ENCODE results near the gene CCDC88A.

The CCDC88A gene

GRCh38 chr2:55437515-55438390 is 18.1 kb upstream of the CCDC88A start:
- no peak for DNase-seq (ENCODE audit: low read depth)
- no peak for TF ChIP-seq CTCF (conservative IDR thresholded peaks at IDR 0.05; ENCODE audit: low read depth, low read length)

GRCh38 chr2:55431982-55432627 is 12.4 kb upstream of the CCDC88A start:
- DNase-seq (ENCODE audit: low read depth), result no peak
- peak; percentile 71 for TF ChIP-seq CTCF (conservative IDR thresholded peaks at IDR 0.05; ENCODE audit: low read depth, low read length)
- no peak overlapping the region for H3K4me3 ChIP-seq (ENCODE audit: low read length)

More at GRCh38 chr2:55437515-55438390, 18.1 kb upstream of the CCDC88A start:
- no peak overlapping the region for H3K4me3 ChIP-seq (ENCODE audit: low read length)

GRCh38 chr2:55430211-55430975 is 10.7 kb upstream of the CCDC88A start:
- TF ChIP-seq CTCF (conservative IDR thresholded peaks at IDR 0.05; ENCODE audit: low read depth, low read length), result no peak

GRCh38 chr2:55428258-55428657 is 8.6 kb upstream of the CCDC88A start:
- no peak for TF ChIP-seq CTCF (conservative IDR thresholded peaks at IDR 0.05; ENCODE audit: low read depth, low read length)
- DNase-seq (ENCODE audit: low read depth), result no peak
- no peak overlapping the region for H3K4me3 ChIP-seq (ENCODE audit: low read length)

More at GRCh38 chr2:55430211-55430975, 10.7 kb upstream of the CCDC88A start:
- DNase-seq (ENCODE audit: low read depth), result no peak
- H3K4me3 ChIP-seq (ENCODE audit: low read length), result no peak overlapping the region

GRCh38 chr2:55425431-55425831 is 5.8 kb upstream of the CCDC88A start:
- DNase-seq (ENCODE audit: low read depth), result peak; percentile 26
- no peak overlapping the region for H3K4me3 ChIP-seq (ENCODE audit: low read length)
- no peak for TF ChIP-seq CTCF (conservative IDR thresholded peaks at IDR 0.05; ENCODE audit: low read depth, low read length)

GRCh38 chr2:55422876-55423665 is 3.4 kb upstream of the CCDC88A start:
- DNase-seq (ENCODE audit: low read depth), result no peak
- TF ChIP-seq CTCF (conservative IDR thresholded peaks at IDR 0.05; ENCODE audit: low read depth, low read length), result no peak
- no peak overlapping the region for H3K4me3 ChIP-seq (ENCODE audit: low read length)

Measured in retinal pigment epithelial cell (primary cell).